CD4-positive, alpha-beta T cell treated with Interleukin-15 for 4 hours (primary cell): ENCODE results near the gene SCYL1.

Experiments
- DNase-seq: peaks from one replicate; pipeline ENCODE4 v3.0.0-alpha.2; 2020; ENCODE audit warnings: low spot score

The SCYL1 gene

DNA sequence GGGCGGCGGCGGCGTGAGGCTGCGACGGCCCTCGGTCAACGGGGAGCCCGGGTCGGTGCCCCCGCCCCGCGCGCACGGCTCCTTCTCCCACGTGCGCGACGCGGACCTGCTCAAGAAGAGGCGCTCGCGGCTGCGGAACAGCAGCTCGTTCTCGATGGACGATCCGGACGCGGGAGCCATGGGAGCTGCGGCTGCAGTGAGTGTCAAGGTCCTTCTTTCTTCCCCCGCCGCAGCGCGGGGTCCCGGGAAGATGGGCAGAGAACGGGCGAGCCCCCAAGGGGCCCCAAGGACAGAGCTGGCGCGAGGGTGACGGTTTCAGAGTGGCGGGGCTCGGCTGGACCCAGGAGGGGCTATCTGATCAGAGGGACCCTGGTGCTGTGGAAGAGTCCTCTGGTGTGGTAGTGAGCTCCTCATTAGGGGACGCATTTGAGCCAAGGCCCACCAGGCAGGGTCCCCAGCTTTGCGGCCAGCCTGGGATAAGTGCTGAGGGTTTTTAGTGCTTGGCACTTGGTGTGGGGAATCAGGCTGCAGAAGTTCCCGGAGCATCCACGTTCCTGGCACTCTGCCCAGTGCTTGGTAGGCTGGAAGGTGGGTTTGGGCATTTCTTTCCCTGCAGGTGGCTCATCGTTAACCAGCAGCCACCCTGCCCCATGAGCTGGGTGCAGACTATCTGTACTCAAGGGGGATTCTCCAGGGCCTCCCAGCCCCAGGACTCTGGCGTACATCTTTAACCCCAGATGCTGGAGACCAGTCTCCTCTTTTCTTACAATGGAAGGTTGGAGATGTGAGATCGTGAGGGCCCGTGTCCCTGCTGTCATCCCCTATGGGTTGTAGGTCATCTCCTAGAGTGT, 60.7 kb downstream of the SCYL1 start:
- no peak for DNase-seq

GRCh38 chr11:65586247-65586630, 61.4 kb downstream of the SCYL1 start:
- no peak for DNase-seq

- no peak for DNase-seq
Measured at GRCh38 chr11:65586676-65587075, 61.8 kb downstream of the SCYL1 start.
